HEK293 (cell line): ENCODE measurements around the gene GSN.

Source experiments
- FEZF1 ChIP-seq: fragments of 450-650 bp; formaldehyde crosslinking; IDR thresholded peaks from 2 replicates; pipeline ENCODE4 v1.5.1; 2016; ENCODE audit warnings: missing biosample characterization, missing genetic modification characterization
- SP2 ChIP-seq: fragments of 450-650 bp; formaldehyde crosslinking; IDR thresholded peaks from 2 replicates; pipeline ENCODE4 v1.5.1; 2016; ENCODE audit warnings: missing biosample characterization, missing genetic modification characterization
- ZFP3 ChIP-seq: fragments of 450-650 bp; formaldehyde crosslinking; IDR thresholded peaks from 2 replicates; pipeline ENCODE4 v1.5.1; 2016; ENCODE audit warnings: low read depth, missing biosample characterization, missing genetic modification characterization
- ZNF140 ChIP-seq: fragments of 450-650 bp; formaldehyde crosslinking; IDR thresholded peaks from 2 replicates; pipeline ENCODE4 v1.5.1; 2016; ENCODE audit warnings: missing biosample characterization, missing genetic modification characterization
- ZNF302 ChIP-seq: fragments of 450-650 bp; formaldehyde crosslinking; IDR thresholded peaks from 2 replicates; pipeline ENCODE4 v1.5.1; 2016; ENCODE audit warnings: missing biosample characterization, missing genetic modification characterization, low read depth
- TF ChIP-seq, protein P1 (sequence below): fragments of 450-650 bp; formaldehyde crosslinking; IDR thresholded peaks from 2 replicates; pipeline ENCODE4 v1.5.1; 2016; ENCODE audit warnings: missing biosample characterization, missing genetic modification characterization
- TF ChIP-seq, protein P2 (sequence below): fragments of 450-650 bp; formaldehyde crosslinking; IDR thresholded peaks from 2 replicates; pipeline ENCODE4 v1.5.1; 2017; ENCODE audit warnings: missing biosample characterization, missing genetic modification characterization

- TF ChIP-seq, protein P1, sequence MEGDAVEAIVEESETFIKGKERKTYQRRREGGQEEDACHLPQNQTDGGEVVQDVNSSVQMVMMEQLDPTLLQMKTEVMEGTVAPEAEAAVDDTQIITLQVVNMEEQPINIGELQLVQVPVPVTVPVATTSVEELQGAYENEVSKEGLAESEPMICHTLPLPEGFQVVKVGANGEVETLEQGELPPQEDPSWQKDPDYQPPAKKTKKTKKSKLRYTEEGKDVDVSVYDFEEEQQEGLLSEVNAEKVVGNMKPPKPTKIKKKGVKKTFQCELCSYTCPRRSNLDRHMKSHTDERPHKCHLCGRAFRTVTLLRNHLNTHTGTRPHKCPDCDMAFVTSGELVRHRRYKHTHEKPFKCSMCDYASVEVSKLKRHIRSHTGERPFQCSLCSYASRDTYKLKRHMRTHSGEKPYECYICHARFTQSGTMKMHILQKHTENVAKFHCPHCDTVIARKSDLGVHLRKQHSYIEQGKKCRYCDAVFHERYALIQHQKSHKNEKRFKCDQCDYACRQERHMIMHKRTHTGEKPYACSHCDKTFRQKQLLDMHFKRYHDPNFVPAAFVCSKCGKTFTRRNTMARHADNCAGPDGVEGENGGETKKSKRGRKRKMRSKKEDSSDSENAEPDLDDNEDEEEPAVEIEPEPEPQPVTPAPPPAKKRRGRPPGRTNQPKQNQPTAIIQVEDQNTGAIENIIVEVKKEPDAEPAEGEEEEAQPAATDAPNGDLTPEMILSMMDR (tag by site-specific recombination), result no peak
- no peak for TF ChIP-seq SP2 (tag by site-specific recombination)
- TF ChIP-seq, protein P2, sequence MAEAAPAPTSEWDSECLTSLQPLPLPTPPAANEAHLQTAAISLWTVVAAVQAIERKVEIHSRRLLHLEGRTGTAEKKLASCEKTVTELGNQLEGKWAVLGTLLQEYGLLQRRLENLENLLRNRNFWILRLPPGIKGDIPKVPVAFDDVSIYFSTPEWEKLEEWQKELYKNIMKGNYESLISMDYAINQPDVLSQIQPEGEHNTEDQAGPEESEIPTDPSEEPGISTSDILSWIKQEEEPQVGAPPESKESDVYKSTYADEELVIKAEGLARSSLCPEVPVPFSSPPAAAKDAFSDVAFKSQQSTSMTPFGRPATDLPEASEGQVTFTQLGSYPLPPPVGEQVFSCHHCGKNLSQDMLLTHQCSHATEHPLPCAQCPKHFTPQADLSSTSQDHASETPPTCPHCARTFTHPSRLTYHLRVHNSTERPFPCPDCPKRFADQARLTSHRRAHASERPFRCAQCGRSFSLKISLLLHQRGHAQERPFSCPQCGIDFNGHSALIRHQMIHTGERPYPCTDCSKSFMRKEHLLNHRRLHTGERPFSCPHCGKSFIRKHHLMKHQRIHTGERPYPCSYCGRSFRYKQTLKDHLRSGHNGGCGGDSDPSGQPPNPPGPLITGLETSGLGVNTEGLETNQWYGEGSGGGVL, result no peak
- TF ChIP-seq ZNF302 (tag by site-specific recombination), result no peak
- TF ChIP-seq ZNF140 (tag by site-specific recombination), result no peak
- no peak for TF ChIP-seq FEZF1
- no peak for TF ChIP-seq ZFP3 (tag by site-specific recombination)
Observed at GRCh38 chr9:121292801-121293241, 24.9 kb downstream of the GSN start.
